ENCODE measurements around the gene CCDC33.

- TF ChIP-seq EZH2 (IDR thresholded peaks at IDR 0.05; ENCODE audit: insufficient read depth, poor library complexity, severe bottlenecking), result no peak
- TF ChIP-seq EZH2phosphoT487 (IDR thresholded peaks at IDR 0.05; ENCODE audit: insufficient read depth, low read depth), result no peak
These were observed 90.6 kb downstream of the CCDC33 start for GRCh38 chr15:74326746-74327145.
